HG03025 (cell line): ENCODE measurements around the gene CAPN5.

Source experiments
- ATAC-seq: cut with Tn5 transposase; IDR thresholded peaks from one replicate; pipeline ENCODE4 v1.9.1; 2021; ENCODE audit warnings: mild to moderate bottlenecking, moderate library complexity; ENCODE audit not compliant: unreplicated experiment, low FRiP score

The CAPN5 gene

GRCh38 chr11:77081976-77082836 is 15.4 kb downstream of the CAPN5 start:
- ATAC-seq, result no peak

- ATAC-seq, result no peak
Measured at GRCh38 chr11:77082838-77083565, 16.2 kb downstream of the CAPN5 start.

DNA sequence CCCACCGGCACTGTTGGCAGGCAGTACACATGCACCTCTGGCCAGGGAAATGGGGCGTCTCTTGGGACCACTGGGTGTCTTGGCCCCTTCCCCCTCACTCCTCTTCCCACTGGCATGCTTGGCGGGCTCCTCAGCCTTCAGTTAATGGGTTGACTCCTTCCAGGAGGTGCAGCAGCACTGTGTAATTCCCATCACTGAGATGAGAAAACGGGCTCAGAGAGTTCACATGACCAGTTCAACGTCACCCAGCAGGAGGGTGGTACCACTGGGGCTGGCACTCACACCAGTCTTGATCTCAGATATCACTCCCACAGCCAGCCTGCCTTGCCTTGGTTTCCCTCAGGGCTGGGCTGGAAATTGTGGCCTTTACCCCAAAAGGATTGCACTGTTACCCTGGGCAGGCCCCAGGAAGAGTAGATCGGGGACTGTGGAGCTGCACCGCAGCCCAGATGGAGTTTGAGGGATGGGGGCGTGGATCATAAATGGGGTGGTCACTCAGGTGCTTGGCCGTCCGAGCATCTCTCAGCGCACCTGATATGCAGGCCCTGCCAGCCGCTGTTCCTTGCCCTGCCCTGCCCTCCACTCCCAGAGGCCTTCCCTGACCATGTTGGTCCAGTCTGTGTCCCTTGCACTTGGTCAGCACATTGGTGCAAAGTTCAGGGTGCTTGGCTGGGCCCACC is 16.9 kb downstream of the CAPN5 start:
- no peak for ATAC-seq

DNA sequence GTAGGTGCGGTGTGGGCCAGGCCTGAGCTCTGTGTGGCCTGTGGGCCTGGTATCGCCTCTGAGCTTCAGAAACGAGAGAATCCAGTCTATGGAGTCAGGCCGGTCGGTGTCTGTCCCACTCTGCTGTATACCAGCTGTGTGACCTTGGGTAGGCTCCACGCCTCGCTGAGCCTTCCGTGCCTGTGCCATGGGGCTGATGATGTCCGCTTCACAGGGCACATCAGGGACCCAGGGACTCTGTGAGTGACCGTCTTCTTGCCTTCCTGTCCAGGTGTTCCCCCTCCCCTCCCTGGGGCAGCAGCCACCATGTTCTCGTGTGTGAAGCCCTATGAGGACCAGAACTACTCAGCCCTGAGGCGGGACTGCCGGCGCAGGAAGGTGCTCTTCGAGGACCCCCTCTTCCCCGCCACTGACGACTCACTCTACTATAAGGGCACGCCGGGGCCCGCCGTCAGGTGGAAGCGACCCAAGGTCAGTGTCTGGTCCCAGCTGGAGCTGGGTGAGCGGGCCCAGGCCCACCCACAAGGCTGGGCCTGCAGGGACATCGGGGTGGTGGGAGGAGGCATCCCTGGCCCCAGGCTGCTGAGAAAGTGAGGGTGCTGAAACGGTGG is 17.9 kb downstream of the CAPN5 start:
- ATAC-seq, result no peak

DNA sequence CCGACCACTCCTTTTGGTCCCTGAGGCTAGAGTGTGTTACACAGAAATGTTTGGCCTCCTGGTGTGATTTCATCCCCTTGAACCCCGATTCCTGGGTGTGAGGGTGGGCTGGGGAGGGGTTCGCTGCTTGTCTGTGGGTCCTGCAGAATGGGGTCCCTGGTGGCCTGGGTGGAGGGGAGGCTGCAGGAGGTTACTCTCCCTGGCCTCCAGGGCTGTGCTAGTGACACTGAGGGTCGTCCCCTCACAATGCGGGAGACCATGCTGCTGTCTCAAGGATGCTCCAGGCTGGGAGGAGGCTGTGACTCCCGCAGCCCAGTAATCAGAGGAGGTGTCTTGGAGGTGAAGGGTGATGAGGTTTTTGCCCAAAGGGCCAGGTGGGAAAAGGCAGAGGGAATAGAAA is 18.9 kb downstream of the CAPN5 start:
- no peak for ATAC-seq

GRCh38 chr11:77086521-77087472 is 20.0 kb downstream of the CAPN5 start:
- no peak for ATAC-seq

DNA sequence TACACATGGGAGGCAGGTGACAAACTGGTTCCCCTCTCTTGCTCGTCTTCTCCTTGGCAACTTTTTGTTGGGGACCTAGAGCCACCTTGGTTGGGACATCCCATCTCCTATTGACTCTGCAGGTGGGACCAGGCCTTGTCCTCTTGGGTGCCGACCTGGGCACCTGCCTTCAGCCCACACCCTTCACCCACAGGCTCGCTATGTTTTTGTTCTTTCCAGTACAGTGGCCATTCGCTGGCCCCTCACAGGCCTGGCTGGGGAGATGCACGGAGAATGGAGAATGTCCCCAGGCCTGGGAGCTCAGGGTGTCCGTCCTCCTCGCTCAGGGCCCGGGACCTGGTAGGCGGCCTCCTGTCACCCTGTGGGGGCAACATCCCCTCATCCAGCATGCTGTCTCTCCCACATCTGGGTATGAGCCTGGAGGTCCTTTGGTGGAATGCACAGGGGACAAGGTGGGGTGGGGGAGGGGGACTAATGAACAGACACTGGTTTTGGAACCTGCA is 21.0 kb downstream of the CAPN5 start:
- ATAC-seq, result no peak

GRCh38 chr11:77088236-77089003 is 21.6 kb downstream of the CAPN5 start:
- ATAC-seq, result no peak

GRCh38 chr11:77089004-77089545 is 22.3 kb downstream of the CAPN5 start:
- no peak for ATAC-seq

- no peak for ATAC-seq
Measured at GRCh38 chr11:77090046-77090372, 23.2 kb downstream of the CAPN5 start.

DNA sequence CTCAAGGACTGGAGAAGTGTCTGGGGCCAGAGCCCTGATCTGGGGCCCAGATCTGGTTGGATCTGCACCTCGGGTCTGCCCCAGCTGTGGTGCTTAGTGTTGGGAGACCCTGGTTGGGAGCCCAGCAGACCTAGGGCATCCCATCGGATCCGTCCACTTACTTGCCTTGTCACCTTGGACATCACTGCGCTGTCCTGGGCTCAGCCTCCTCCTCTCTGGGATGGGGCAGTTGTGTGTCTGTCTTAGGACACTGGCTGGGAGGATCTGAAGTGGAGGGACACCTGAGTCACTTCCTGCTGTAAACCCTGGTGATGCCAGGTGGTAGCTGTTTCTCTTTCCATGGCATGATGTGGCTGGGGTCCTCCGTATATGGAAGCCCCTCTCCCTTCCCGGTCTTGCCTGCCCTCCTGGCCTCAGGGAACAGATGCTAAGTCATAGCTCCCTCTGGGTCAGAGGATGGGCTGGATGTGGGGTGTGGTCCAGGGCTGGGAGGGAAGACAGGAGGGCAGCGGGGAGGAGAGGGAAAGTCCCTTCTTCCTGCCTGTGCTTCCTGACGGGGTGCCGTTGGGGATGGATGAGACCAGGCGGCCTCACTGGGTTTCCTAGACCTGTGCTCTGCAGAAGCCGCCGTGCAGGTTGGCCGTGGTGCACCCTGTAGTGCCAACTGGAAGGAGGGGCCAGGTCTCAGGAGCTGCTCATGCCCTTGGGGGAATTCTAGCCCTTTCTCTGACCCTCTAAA is 23.8 kb downstream of the CAPN5 start:
- ATAC-seq, result no peak

DNA sequence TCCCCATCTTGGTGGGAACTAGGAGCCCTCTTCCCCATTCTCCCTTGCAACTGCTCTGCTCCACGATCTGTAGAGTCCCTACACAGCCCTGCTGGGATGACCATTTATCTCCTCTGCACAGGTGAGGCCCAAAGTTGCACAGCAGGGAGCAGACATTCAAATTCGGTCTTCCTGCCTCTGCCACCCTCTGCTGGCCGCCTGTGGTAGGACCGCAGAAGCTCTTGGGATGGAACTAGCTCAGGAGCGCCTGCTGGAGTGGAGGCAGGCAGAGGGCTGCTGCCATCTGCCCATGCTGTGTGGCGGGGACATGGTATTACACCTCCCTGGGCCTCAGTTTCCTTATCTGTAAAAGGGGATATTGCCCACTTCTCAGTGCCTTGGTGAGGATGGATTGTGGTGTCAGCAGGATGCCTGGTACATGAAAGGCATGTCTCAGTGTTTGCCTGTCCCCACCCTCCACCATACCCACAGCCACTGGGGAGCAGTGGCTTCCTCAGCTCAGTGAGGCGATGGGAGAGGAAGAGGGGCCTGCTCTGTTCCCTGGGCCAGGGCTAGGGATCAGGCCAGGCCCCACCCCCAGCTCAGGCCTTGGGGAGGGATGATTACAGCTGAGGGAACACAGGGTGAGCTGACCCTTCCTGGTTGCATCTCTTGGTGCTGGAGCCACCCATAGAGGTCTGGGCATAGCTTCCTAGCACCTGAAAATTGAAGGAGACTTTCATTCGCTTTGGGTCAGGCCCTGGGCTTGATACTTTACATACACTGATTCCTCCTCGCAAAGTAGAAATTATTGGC is 24.6 kb downstream of the CAPN5 start:
- peak; percentile 65 for ATAC-seq

- ATAC-seq, result no peak
Measured at GRCh38 chr11:77092382-77092781, 25.6 kb downstream of the CAPN5 start.

- no peak for ATAC-seq
Measured at GRCh38 chr11:77093056-77093891, 26.5 kb downstream of the CAPN5 start.

DNA sequence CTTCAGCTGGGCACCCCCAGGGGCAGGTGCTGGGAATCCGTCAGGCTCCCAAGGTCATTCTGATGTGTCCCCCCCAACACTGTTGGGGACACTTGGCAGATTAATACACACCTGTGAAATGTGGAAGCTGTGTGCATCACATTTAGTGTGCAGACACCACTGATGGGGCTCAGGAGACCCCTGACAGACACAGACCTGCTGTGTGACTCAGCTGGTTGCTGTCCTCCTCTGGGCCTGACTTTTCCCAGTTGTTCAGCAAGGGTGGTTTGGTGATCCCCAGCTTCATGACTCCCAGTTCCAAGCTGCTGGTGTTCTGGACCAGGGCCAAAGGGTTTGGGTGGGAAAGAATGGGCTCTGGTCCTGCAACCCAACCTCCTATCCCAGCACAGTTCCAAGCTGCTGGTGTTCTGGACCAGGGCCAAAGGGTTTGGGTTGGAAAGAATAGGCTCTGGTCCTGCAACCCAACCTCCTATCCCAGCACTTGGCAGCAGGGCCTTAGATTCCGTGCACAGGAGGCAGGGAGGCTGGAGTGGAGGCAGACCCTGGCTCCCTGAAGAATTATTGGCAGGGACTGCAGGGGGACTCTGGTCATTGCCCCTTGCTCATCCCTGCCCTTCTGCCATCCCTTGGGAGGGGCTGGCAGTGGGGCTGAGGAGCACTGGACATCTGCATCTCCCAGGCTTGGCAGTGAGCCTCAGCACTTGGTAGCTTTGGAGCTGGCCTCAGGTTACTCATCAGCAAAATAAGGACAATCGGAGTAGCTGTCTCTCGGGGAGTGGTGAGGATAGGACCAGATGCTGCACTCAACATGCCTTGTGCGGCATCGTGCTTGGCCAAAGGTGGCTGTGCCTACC is 27.4 kb downstream of the CAPN5 start:
- ATAC-seq, result no peak
